Keratinocyte (primary cell): ENCODE data around the gene RNF26.

Experiments used
- CTCF ChIP-seq, 3 experiments: IDR thresholded peaks in 1 of 3; conservative IDR thresholded peaks in 1 of 3; optimal IDR thresholded peaks in 1 of 3; 2 replicates in 2 of 3; 3 replicates in 1 of 3; pipeline versions ENCODE3 to v1.5.1; 2011; ENCODE audit warnings: low read length in 3 of 3, mild to moderate bottlenecking in 3 of 3, moderate library complexity in 2 of 3, control low read depth in 1 of 3, inconsistent platforms in 1 of 3; ENCODE audit not compliant: insufficient read depth in 2 of 3; ENCODE audit errors: extremely low read depth in 1 of 3
- EZH2 ChIP-seq: IDR thresholded peaks from one replicate; pipeline ENCODE4 v1.6.1; 2012; ENCODE audit warnings: inconsistent platforms, mild to moderate bottlenecking, low read length, moderate library complexity

DNA sequence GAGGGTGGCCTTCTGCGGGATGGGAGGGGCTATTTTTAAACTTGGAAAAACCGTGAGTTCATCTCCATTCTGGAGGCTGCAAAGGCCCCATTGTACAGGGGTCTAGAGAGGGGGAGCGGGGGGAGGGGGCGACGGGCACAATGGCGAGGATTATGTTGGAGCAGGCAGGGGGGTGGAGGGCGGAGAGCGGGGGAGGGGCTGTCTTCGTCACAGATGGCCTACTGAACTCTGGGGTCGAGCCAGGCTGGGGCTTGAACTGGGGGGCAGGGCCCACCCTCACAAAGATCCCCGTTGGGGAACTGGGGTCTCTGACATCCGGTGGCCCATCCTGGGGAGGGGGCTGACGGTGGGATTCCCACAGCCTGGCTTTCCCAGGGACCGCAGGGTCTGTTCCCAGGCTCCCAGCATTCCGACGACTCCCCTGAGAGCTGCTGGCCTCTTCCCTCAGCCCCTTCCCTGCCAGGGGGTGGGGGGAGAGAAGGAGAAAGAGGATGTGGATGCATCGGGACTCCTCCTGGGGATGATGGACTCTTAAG is 14.0 kb upstream of the RNF26 start:
- TF ChIP-seq EZH2 (no peak), CTCF (optimal IDR thresholded peaks at IDR 0.05 in 1 of 3, IDR thresholded peaks at IDR 0.05 in 1 of 3, conservative IDR thresholded peaks at IDR 0.05 in 1 of 3; ENCODE audit: extremely low read depth in 1 of 3, insufficient read depth in 2 of 3, low read length in 3 of 3) (no peak)
